H1 (cell line): ENCODE measurements around the gene PCNA. TPM values are rescaled to one million over a fixed set of nuclear protein-coding genes. Genes with fewer than 3 reads are reported as not detected.

Experiments
- CTCF ChIA-PET: fragments of 300-600 bp; sonication (Branson Sonifier 250); formaldehyde crosslinking; loops from one replicate; lab custom pipeline; 2021; ENCODE audit not compliant: partially characterized antibody; lab: Charles Lee
- POLR2A ChIA-PET: fragments of 300-600 bp; sonication (Branson Sonifier 250); formaldehyde crosslinking; loops from one replicate; lab custom pipeline; 2021; ENCODE audit warnings: inconsistent platforms; ENCODE audit not compliant: partially characterized antibody; lab: Charles Lee
- DNase-seq, 2 experiments: peaks; one replicate each; pipeline versions ENCODE4 v3.0.0 to v3.0.0-alpha.2; 2010 to 2022; ENCODE audit warnings: low spot score in 2 of 2, low read depth in 1 of 2, mixed read lengths in 1 of 2
- FAIRE-seq: peaks from 2 replicates; lab custom pipeline; 2011; peaks lifted over from hg19 to GRCh38; lab: Jason Lieb, UNC
- H2AFZ ChIP-seq: 2 replicates; pipeline ENCODE4 v1.8.1; 2012; ENCODE audit warnings: low read length, inconsistent platforms
- H2AK5ac ChIP-seq: 2 replicates; pipeline ENCODE4 v1.6.1; 2013; ENCODE audit warnings: low read depth, low read length
- H2BK120ac ChIP-seq: replicated peaks from 2 replicates; pipeline ENCODE3; 2013; ENCODE audit warnings: low read depth, low read length, inconsistent platforms
- H2BK12ac ChIP-seq: 2 replicates; pipeline ENCODE4 v1.6.1; 2013; ENCODE audit warnings: low read depth, low read length
- H2BK15ac ChIP-seq: 2 replicates; pipeline ENCODE4 v1.6.1; 2013; ENCODE audit warnings: low read length
- H2BK20ac ChIP-seq: 2 replicates; pipeline ENCODE4 v1.6.1; 2013; ENCODE audit warnings: low read length
- H2BK5ac ChIP-seq: 2 replicates; pipeline ENCODE4 v1.6.1; 2013; ENCODE audit warnings: low read depth, low read length
- H3K14ac ChIP-seq: 2 replicates; pipeline ENCODE4 v1.6.1; 2013; ENCODE audit warnings: inconsistent platforms; ENCODE audit not compliant: insufficient read length
- H3K18ac ChIP-seq: 2 replicates; pipeline ENCODE4 v1.6.1; 2013; ENCODE audit warnings: low read length; ENCODE audit errors: extremely low read depth
- H3K23ac ChIP-seq: 2 replicates; pipeline ENCODE4 v1.6.1; 2013; ENCODE audit warnings: inconsistent platforms; ENCODE audit not compliant: insufficient read length
- H3K23me2 ChIP-seq: 2 replicates; pipeline ENCODE4 v1.6.1; 2013; ENCODE audit warnings: low read depth, low read length
- H3K27ac ChIP-seq: 2 replicates; pipeline ENCODE4 v1.6.1; 2011; ENCODE audit warnings: low read depth, low read length, inconsistent platforms
- H3K27me3 ChIP-seq, 4 experiments: replicated peaks in 1 of 4; 1 replicate in 1 of 4; 2 replicates in 3 of 4; pipeline versions ENCODE4 v1.6.1 to v1.8.1; 2011 to 2013; ENCODE audit warnings: low read length in 3 of 4, mild to moderate bottlenecking in 3 of 4, inconsistent platforms in 2 of 4, mixed read lengths in 2 of 4, moderate library complexity in 1 of 4; ENCODE audit not compliant: control insufficient read depth in 3 of 4, insufficient read depth in 3 of 4; ENCODE audit errors: extremely low read depth in 1 of 4
- H3K36me3 ChIP-seq, 4 experiments: 2 replicates each; pipeline versions ENCODE4 v1.6.1 to v1.8.1; 2011 to 2013; ENCODE audit warnings: mild to moderate bottlenecking in 4 of 4, low read length in 3 of 4, moderate library complexity in 2 of 4, control low read depth in 1 of 4, inconsistent platforms in 1 of 4; ENCODE audit not compliant: insufficient read depth in 4 of 4, control insufficient read depth in 2 of 4
- H3K4ac ChIP-seq: replicated peaks from 2 replicates; pipeline ENCODE3; 2013; ENCODE audit warnings: low read length, low read depth, mixed read lengths, inconsistent platforms; ENCODE audit not compliant: insufficient read length
- H3K4me1 ChIP-seq, 4 experiments: replicated peaks in 1 of 4; 1 replicate in 1 of 4; 2 replicates in 3 of 4; pipeline versions ENCODE4 v1.6.1 to v1.8.1; 2011 to 2013; ENCODE audit warnings: low read length in 3 of 4, inconsistent platforms in 2 of 4, mixed read lengths in 1 of 4; ENCODE audit not compliant: insufficient read depth in 4 of 4, control insufficient read depth in 3 of 4
- H3K4me2 ChIP-seq, 2 experiments: 2 replicates each; pipeline versions ENCODE4 v1.6.1 to v1.8.1; 2011 to 2013; ENCODE audit warnings: low read depth in 2 of 2, low read length in 2 of 2, control low read depth in 1 of 2, inconsistent platforms in 1 of 2, mild to moderate bottlenecking in 1 of 2; ENCODE audit not compliant: insufficient read depth in 1 of 2
- H3K4me3 ChIP-seq, 4 experiments: fragments of 200-600, 300-600 bp in 1 of 4; sonication (generic), shearing (Covaris generic), sonication (Bioruptor Twin) in 1 of 4; 2 replicates each; pipeline versions ENCODE4 v1.5.1 to v1.8.1; 2011 to 2016; ENCODE audit warnings: low read length in 4 of 4, low read depth in 3 of 4, control low read depth in 2 of 4, inconsistent platforms in 2 of 4, mild to moderate bottlenecking in 2 of 4, mixed read lengths in 1 of 4, moderate library complexity in 1 of 4; ENCODE audit not compliant: insufficient read depth in 2 of 4; ENCODE audit errors: extremely low read depth in 1 of 4
- H3K56ac ChIP-seq: replicated peaks from 2 replicates; pipeline ENCODE3; 2013; ENCODE audit warnings: low read depth, mild to moderate bottlenecking, mixed read lengths, low read length, inconsistent platforms; ENCODE audit not compliant: insufficient read length
- H3K79me1 ChIP-seq: 2 replicates; pipeline ENCODE4 v1.6.1; 2013; ENCODE audit warnings: low read depth, low read length, control low read depth
- H3K79me2 ChIP-seq, 2 experiments: 2 replicates each; pipeline versions ENCODE4 v1.6.1 to v1.8.1; 2012 to 2013; ENCODE audit warnings: low read length in 2 of 2, mild to moderate bottlenecking in 2 of 2, inconsistent platforms in 1 of 2; ENCODE audit not compliant: insufficient read depth in 2 of 2, control insufficient read depth in 1 of 2
- H3K9ac ChIP-seq, 4 experiments: replicated peaks in 1 of 4; 1 replicate in 1 of 4; 2 replicates in 3 of 4; pipeline versions ENCODE4 v1.6.1 to v1.8.1; 2011 to 2013; ENCODE audit warnings: low read depth in 3 of 4, low read length in 3 of 4, control low read depth in 2 of 4, mild to moderate bottlenecking in 2 of 4, moderate library complexity in 2 of 4, inconsistent platforms in 1 of 4; ENCODE audit errors: extremely low read depth in 1 of 4
- H3K9me3 ChIP-seq, 2 experiments: 2 replicates each; pipeline versions ENCODE4 v1.6.1 to v1.8.1; 2012 to 2013; ENCODE audit warnings: mild to moderate bottlenecking in 2 of 2, moderate library complexity in 2 of 2, control low read depth in 1 of 2, inconsistent platforms in 1 of 2, low read depth in 1 of 2, low read length in 1 of 2, mixed read lengths in 1 of 2; ENCODE audit not compliant: insufficient read depth in 2 of 2
- H4K20me1 ChIP-seq, 2 experiments: replicated peaks in 1 of 2; 2 replicates each; pipeline versions ENCODE3 to v1.8.1; 2011 to 2013; ENCODE audit warnings: inconsistent platforms in 2 of 2, low read length in 2 of 2, mild to moderate bottlenecking in 1 of 2; ENCODE audit not compliant: insufficient read depth in 2 of 2, control insufficient read depth in 1 of 2
- H4K5ac ChIP-seq: 2 replicates; pipeline ENCODE4 v1.6.1; 2013; ENCODE audit warnings: low read length, low read depth, mixed read lengths, inconsistent platforms; ENCODE audit not compliant: insufficient read length
- H4K8ac ChIP-seq: 2 replicates; pipeline ENCODE4 v1.8.0; 2013; ENCODE audit warnings: mild to moderate bottlenecking, moderate library complexity, low read length, inconsistent platforms; ENCODE audit not compliant: insufficient read depth; ENCODE audit errors: extremely low read depth
- H4K91ac ChIP-seq: replicated peaks from 2 replicates; pipeline ENCODE3; 2013; ENCODE audit warnings: low read length, mixed read lengths, inconsistent platforms; ENCODE audit not compliant: insufficient read length
- EP300 ChIP-seq, 2 experiments: IDR thresholded peaks; 1 replicate in 1 of 2; 2 replicates in 1 of 2; pipeline ENCODE4 v1.6.1; 2011 to 2012; ENCODE audit warnings: low read depth in 2 of 2, low read length in 2 of 2, mild to moderate bottlenecking in 2 of 2, borderline replicate concordance in 1 of 2, inconsistent platforms in 1 of 2, moderate library complexity in 1 of 2
- KDM1A ChIP-seq: fragments of 200-600, 300-600 bp; sonication (generic); IDR thresholded peaks from 2 replicates; pipeline ENCODE4 v1.7.1; 2016; ENCODE audit warnings: mild to moderate bottlenecking, low read length, borderline replicate concordance
- MAFK ChIP-seq: IDR thresholded peaks from 2 replicates; pipeline ENCODE4 v1.6.1; 2012; ENCODE audit warnings: low read depth, mild to moderate bottlenecking, improper control_type of control experiment, low read length
- RBBP5 ChIP-seq: IDR thresholded peaks from 2 replicates; pipeline ENCODE4 v1.7.1; 2012; ENCODE audit warnings: low read depth, mild to moderate bottlenecking, inconsistent platforms, low read length, moderate library complexity, borderline replicate concordance
- RFX5 ChIP-seq: IDR thresholded peaks from 2 replicates; pipeline ENCODE4 v1.6.1; 2011; ENCODE audit warnings: low read depth, low read length, improper control_type of control experiment, borderline replicate concordance
- RNF2 ChIP-seq: fragments of 200-900, 300-1000 bp; sonication (generic); IDR thresholded peaks from 2 replicates; pipeline ENCODE4 v1.7.1; 2016; ENCODE audit warnings: borderline replicate concordance, low read depth, mild to moderate bottlenecking, antibody characterized with exemption, low read length; ENCODE audit not compliant: poor library complexity, severe bottlenecking; ENCODE audit errors: missing control alignments
- SIX5 ChIP-seq: IDR thresholded peaks from 2 replicates; pipeline ENCODE4 v1.6.1; 2011; ENCODE audit warnings: mild to moderate bottlenecking, low read depth, low read length
- TAF7 ChIP-seq: optimal IDR thresholded peaks from 2 replicates; pipeline ENCODE3; 2011; ENCODE audit warnings: low read depth, mild to moderate bottlenecking, inconsistent platforms, low read length, moderate library complexity, borderline replicate concordance
- WGBS, 2 experiments: shearing (Covaris generic) in 1 of 2; methylation state at CpG; one replicate each; pipeline versions ENCODE4 v1.1.6 to v1.1.7; 2013 to 2015; ENCODE audit warnings: low lambda C conversion rate in 2 of 2, mixed read lengths in 2 of 2, inconsistent platforms in 1 of 2, low coverage in 1 of 2, missing lambda C conversion rate in 1 of 2; ENCODE audit not compliant: insufficient replicate concordance in 2 of 2, insufficient coverage in 1 of 2, insufficient read length in 1 of 2; ENCODE audit errors: extremely low coverage in 1 of 2, missing lambda C conversion rate in 1 of 2; 5-methylcytosine and 5-hydroxymethylcytosine counted together
- polyA plus RNA-seq, 7 experiments: library from polyadenylated mRNA; depleted of rRNA in 3 of 7; stranded (reverse) in 5 of 7; unstranded in 2 of 7; fragments of >200 nt in 5 of 7; fragments of 200-250 nt in 2 of 7; gene quantifications; 1 replicate in 5 of 7; 2 replicates in 1 of 7; 4 replicates in 1 of 7; pipeline versions ENCODE4 v1.2.1 to v1.2.3, GENCODE V29; 2011 to 2013; ENCODE audit warnings: missing spikeins in 2 of 7, mixed read lengths in 2 of 7
- total RNA-seq: library from RNA; stranded (reverse); fragmentation: NEBNext Ultra II Directional; extraction: Animal tissue kit (Norgen Biotek cat#: 25700); gene quantifications from 2 replicates; pipeline ENCODE4 v1.2.1, GENCODE V29; 2021
- TF ChIP-seq, protein P1 (sequence below): IDR thresholded peaks from 2 replicates; pipeline ENCODE4 v1.6.1; 2012; ENCODE audit warnings: inconsistent platforms

Gene PCNA
- total and polyA plus RNA-seq, 2 of the 8 experiments (the other 6 are each of a cell fraction or from before 2014, with no cell fraction given): 290 to 737 TPM

DNA sequence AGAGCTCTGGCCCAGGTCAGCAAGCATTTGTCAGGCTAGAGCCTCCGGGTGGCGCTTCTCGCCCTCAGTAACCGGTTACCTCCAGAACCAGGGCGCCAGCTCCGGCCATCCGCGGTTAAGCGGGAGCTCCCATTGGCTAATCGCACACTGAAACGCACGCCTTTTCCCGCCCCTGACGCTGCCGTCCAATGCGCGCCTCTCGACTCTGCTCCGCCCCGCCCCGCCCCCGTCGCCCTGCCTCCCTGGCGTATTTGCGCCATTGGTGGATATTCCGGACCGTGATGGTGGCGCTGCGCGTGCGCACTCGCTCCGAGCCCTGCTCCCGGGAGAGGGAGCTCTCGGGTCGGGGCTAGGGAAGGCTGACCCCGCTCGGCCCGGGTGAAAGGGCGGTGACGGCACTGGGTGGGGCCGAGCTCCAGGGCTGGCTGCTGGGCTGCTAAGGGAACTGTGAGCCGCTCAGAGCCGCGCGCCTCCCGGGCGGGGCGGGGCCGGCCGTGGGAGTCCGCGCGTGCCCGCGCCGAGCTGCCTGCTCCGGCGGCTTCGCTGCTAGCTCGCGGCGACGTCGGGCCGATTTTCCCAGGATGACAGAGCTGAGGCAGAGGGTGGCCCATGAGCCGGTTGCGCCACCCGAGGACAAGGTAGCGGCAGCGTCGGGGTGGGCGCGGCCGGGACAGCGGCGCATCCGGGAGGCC lies 6.9 kb upstream of the PCNA start, which contains the start of gene CDS2:
CDS2 (plus strand) TSS at position 497 of the 692 bp plus-strand sequence; CDS start at position 582, 85 bp downstream.
- Histone ChIP-seq H3K9me3 (no peaks in the 10 kb centered on the region), H3K36me3 (no peaks in the 10 kb centered on the region), H2AFZ (peak within 1 kb of the TSS; percentile 87), H3K79me1 (peaks cover 5% of the 10 kb centered on the region; the same call in 1 of the 2 replicates), H4K8ac (peak within 1 kb of the TSS; percentile 39), H4K91ac (no peak within 1 kb of the TSS), H4K20me1 (no peaks in the 10 kb centered on the region), H3K79me2 (peaks cover 6 to 38% of the 10 kb centered on the region in 2 experiments; a peak in 3 of 4 replicates), H3K4me3 (peak within 1 kb of the TSS; percentile 74 to 86 (median 83)), H3K23ac (no peak within 1 kb of the TSS), H3K9ac (peak within 1 kb of the TSS; percentile 73 to 94 (median 81)), H3K27me3 (no peaks in the 10 kb centered on the region), H3K27ac (peak within 1 kb of the TSS; percentile 72), H2BK15ac (no peak within 1 kb of the TSS; the same call in 1 of the 2 replicates), H2BK12ac (peak within 1 kb of the TSS; percentile 88), H3K23me2 (peaks cover 8% of the 10 kb centered on the region), H3K18ac (peak within 1 kb of the TSS; percentile 75), H3K14ac (no peak within 1 kb of the TSS), H2BK20ac (0 out of 2 replicates have a peak within 1 kb of the TSS, but pooled peaks have one; percentile 82), H3K56ac (no peak within 1 kb of the TSS), H3K4ac (no peak within 1 kb of the TSS), H2BK5ac (peak within 1 kb of the TSS; percentile 82), H3K4me2 (peak within 1 kb of the TSS; percentile 81 to 98), H4K5ac (peak within 1 kb of the TSS; percentile 28), H3K4me1 (peaks cover 0 to 7% (median 2%) of the 10 kb centered on the region in 4 experiments; a peak in 2 of 7 replicates), H2BK120ac (no peak within 1 kb of the TSS), H2AK5ac (peak within 1 kb of the TSS; percentile 19; the same call in 1 of the 2 replicates)
- POLR2A ChIA-PET: interaction anchor here (0.7 to 2.7 kb wide), 9 partner anchors 8 to 85 kb away, joined by 3 to 10 read pairs (median 3); no protein-coding TSS in a partner anchor
- DNase-seq: peak; percentile 98 to 100
- WGBS, 2 experiments: 2% methylated on average over 53 of the region's 78 CpGs; no CpG with 5 or more reads in 1 of the 2 experiments
- peak; percentile 78 for FAIRE-seq
- CTCF ChIA-PET: interaction anchor here (0.8 to 12.3 kb wide), 25 partner anchors 9 to 390 kb away, joined by 3 to 122 read pairs (median 6); partner anchors contain the start of gene PROKR2
- no peak for TF ChIP-seq EP300 (IDR thresholded peaks at IDR 0.05; ENCODE audit: borderline replicate concordance in 1 of 2, low read depth in 2 of 2, low read length in 2 of 2)
- TF ChIP-seq SIX5: no peak
- no peak for TF ChIP-seq TAF7
- no peak for TF ChIP-seq KDM1A
- TF ChIP-seq MAFK: no peak
- no peak; the same call in 1 of the 2 replicates for TF ChIP-seq RBBP5
- TF ChIP-seq, protein P1, sequence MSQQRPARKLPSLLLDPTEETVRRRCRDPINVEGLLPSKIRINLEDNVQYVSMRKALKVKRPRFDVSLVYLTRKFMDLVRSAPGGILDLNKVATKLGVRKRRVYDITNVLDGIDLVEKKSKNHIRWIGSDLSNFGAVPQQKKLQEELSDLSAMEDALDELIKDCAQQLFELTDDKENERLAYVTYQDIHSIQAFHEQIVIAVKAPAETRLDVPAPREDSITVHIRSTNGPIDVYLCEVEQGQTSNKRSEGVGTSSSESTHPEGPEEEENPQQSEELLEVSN: peak; percentile 89
- no peak for TF ChIP-seq RNF2
- TF ChIP-seq RFX5: no peak
